Neuron (in vitro differentiated cells): Measurements from ENCODE around the gene PRAMEF13.
"Not testable (repeated sequence)": the region's sequence is repeated elsewhere in the genome, so short reads cannot be mapped to it uniquely, and the experiment has no call there.

Source experiments
- H2AFZ ChIP-seq: one replicate; pipeline ENCODE4 v1.6.1; 2013; ENCODE audit warnings: low read depth, mild to moderate bottlenecking, inconsistent platforms, low read length, moderate library complexity
- H3K27me3 ChIP-seq: one replicate; pipeline ENCODE4 v1.6.1; 2013; ENCODE audit warnings: low read length; ENCODE audit not compliant: insufficient read depth
- H3K36me3 ChIP-seq: one replicate; pipeline ENCODE4 v1.6.1; 2013; ENCODE audit warnings: low read length; ENCODE audit not compliant: insufficient read depth
- H3K4me1 ChIP-seq: one replicate; pipeline ENCODE4 v1.6.1; 2013; ENCODE audit warnings: low read length; ENCODE audit not compliant: insufficient read depth
- H3K4me3 ChIP-seq: 2 replicates; pipeline ENCODE4 v1.5.1; 2013; ENCODE audit warnings: mild to moderate bottlenecking, low read length, moderate library complexity
- H3K9me3 ChIP-seq: one replicate; pipeline ENCODE4 v1.6.1; 2013; ENCODE audit warnings: low read length

PRAMEF13 gene

GRCh38 chr1:13227271-13228055 is 26.3 kb upstream of the PRAMEF13 start:
- not testable (repeated sequence) for H2AFZ ChIP-seq, H3K36me3 ChIP-seq, H3K4me3 ChIP-seq, H3K27me3 ChIP-seq, H3K9me3 ChIP-seq, H3K4me1 ChIP-seq

GRCh38 chr1:13225675-13226204 is 24.5 kb upstream of the PRAMEF13 start, which contains the start of gene PRAMEF18:
TSS of gene PRAMEF18 (minus strand) at chr1:13226154. CDS start at chr1:13226106, 48 bp downstream.
- H3K27me3 ChIP-seq, H3K4me3 ChIP-seq, H3K9me3 ChIP-seq, H2AFZ ChIP-seq, H3K4me1 ChIP-seq, H3K36me3 ChIP-seq: not testable (repeated sequence)

GRCh38 chr1:13224480-13225060 is 23.4 kb upstream of the PRAMEF13 start:
- Histone ChIP-seq H3K4me3 (no peak overlapping the region), H3K9me3 (no peaks in the 10 kb centered on the region), H3K27me3 (peaks cover 4% of the 10 kb centered on the region), H2AFZ (no peak overlapping the region), H3K36me3 (no peaks in the 10 kb centered on the region), H3K4me1 (no peaks in the 10 kb centered on the region)

- not testable (repeated sequence) for H3K9me3 ChIP-seq, H2AFZ ChIP-seq, H3K27me3 ChIP-seq, H3K4me1 ChIP-seq, H3K36me3 ChIP-seq, H3K4me3 ChIP-seq
These were observed 21.6 kb upstream of the PRAMEF13 start for GRCh38 chr1:13222788-13223187.

GRCh38 chr1:13219203-13219602 is 18.0 kb upstream of the PRAMEF13 start:
- H3K9me3 ChIP-seq, H2AFZ ChIP-seq, H3K4me1 ChIP-seq, H3K4me3 ChIP-seq, H3K36me3 ChIP-seq, H3K27me3 ChIP-seq: not testable (repeated sequence)

GRCh38 chr1:13216619-13217018 is 15.4 kb upstream of the PRAMEF13 start:
- not testable (repeated sequence) for H3K27me3 ChIP-seq, H2AFZ ChIP-seq, H3K36me3 ChIP-seq, H3K4me1 ChIP-seq, H3K4me3 ChIP-seq, H3K9me3 ChIP-seq

- H2AFZ ChIP-seq, H3K4me1 ChIP-seq, H3K36me3 ChIP-seq, H3K27me3 ChIP-seq, H3K9me3 ChIP-seq, H3K4me3 ChIP-seq: not testable (repeated sequence)
These were observed 7.5 kb upstream of the PRAMEF13 start for GRCh38 chr1:13208712-13209111.

GRCh38 chr1:13171548-13171947 is 29.7 kb downstream of the PRAMEF13 start, which contains the start of gene PRAMEF9:
TSS of gene PRAMEF9 (plus strand) at chr1:13171848. CDS start at chr1:13175281, 3,433 bp downstream.
- not testable (repeated sequence) for H3K9me3 ChIP-seq, H3K4me1 ChIP-seq, H3K36me3 ChIP-seq, H2AFZ ChIP-seq, H3K27me3 ChIP-seq, H3K4me3 ChIP-seq

- not testable (repeated sequence) for H2AFZ ChIP-seq, H3K4me1 ChIP-seq, H3K27me3 ChIP-seq, H3K9me3 ChIP-seq, H3K4me3 ChIP-seq, H3K36me3 ChIP-seq
These were observed 35.7 kb downstream of the PRAMEF13 start, which contains the start of gene HNRNPCL4 for GRCh38 chr1:13165531-13165930. TSS of gene HNRNPCL4 (minus strand) at chr1:13165631. CDS start at chr1:13165467, 164 bp downstream.

- not testable (repeated sequence) for H3K9me3 ChIP-seq, H3K36me3 ChIP-seq, H3K4me1 ChIP-seq, H3K4me3 ChIP-seq, H3K27me3 ChIP-seq, H2AFZ ChIP-seq
These were observed 45.3 kb downstream of the PRAMEF13 start, which contains the start of gene PRAMEF26 for GRCh38 chr1:13155909-13156308. TSS of gene PRAMEF26 (minus strand) at chr1:13156009. CDS start at chr1:13153095, 2,914 bp downstream.
